Activated T-cell treated with anti-CD3 and anti-CD28 coated beads for 24 hours (primary cell): ENCODE data around the gene VGLL2.
"Not testable (repeated sequence)": the region's sequence is repeated elsewhere in the genome, so short reads cannot be mapped to it uniquely, and the experiment has no call there.

Source experiments
- DNase-seq: peaks from one replicate; pipeline ENCODE4 v3.0.0-alpha.2; 2020; ENCODE audit warnings: low read depth

The VGLL2 gene

GRCh38 chr6:117265410-117266256 is at the start of gene VGLL2:
Gene VGLL2, plus strand, starts transcription at chr6:117265558. Its CDS starts 206 bp downstream, at chr6:117265764.
- no peak for DNase-seq

GRCh38 chr6:117222861-117223260 is 42.5 kb upstream of the VGLL2 start:
- DNase-seq: no peak

- DNase-seq: no peak
Observed at GRCh38 chr6:117226778-117227177, 38.6 kb upstream of the VGLL2 start.

- no peak for DNase-seq
Observed at GRCh38 chr6:117227245-117227962, 38.0 kb upstream of the VGLL2 start.

GRCh38 chr6:117228202-117228601 is 37.2 kb upstream of the VGLL2 start:
- DNase-seq: no peak

- DNase-seq: no peak
Observed at GRCh38 chr6:117229870-117230269, 35.5 kb upstream of the VGLL2 start.

- DNase-seq: no peak
Observed at GRCh38 chr6:117231466-117231865, 33.9 kb upstream of the VGLL2 start.

GRCh38 chr6:117232196-117232595 is 33.2 kb upstream of the VGLL2 start:
- DNase-seq: no peak

- no peak for DNase-seq
Observed at GRCh38 chr6:117233145-117233544, 32.2 kb upstream of the VGLL2 start.

GRCh38 chr6:117237561-117237960 is 27.8 kb upstream of the VGLL2 start:
- DNase-seq: no peak

- not testable (repeated sequence) for DNase-seq
Observed at GRCh38 chr6:117244571-117244970, 20.8 kb upstream of the VGLL2 start.

- DNase-seq: not testable (repeated sequence)
Observed at GRCh38 chr6:117244979-117245378, 20.4 kb upstream of the VGLL2 start.

GRCh38 chr6:117253785-117254184 is 11.6 kb upstream of the VGLL2 start:
- DNase-seq: no peak

- no peak for DNase-seq
Observed at GRCh38 chr6:117262799-117263198, 2.6 kb upstream of the VGLL2 start.

- no peak for DNase-seq
Observed at GRCh38 chr6:117263353-117263927, 1.9 kb upstream of the VGLL2 start.

- DNase-seq: no peak
Observed at GRCh38 chr6:117264369-117264691, 1.0 kb upstream of the VGLL2 start.

GRCh38 chr6:117264692-117265409 is 507 bp upstream of the VGLL2 start:
- no peak for DNase-seq

GRCh38 chr6:117266257-117267053 is 1.1 kb downstream of the VGLL2 start:
- no peak for DNase-seq

GRCh38 chr6:117267054-117267347 is 1.6 kb downstream of the VGLL2 start:
- DNase-seq: no peak

- DNase-seq: no peak
Observed at GRCh38 chr6:117267766-117268534, 2.6 kb downstream of the VGLL2 start.

GRCh38 chr6:117268924-117269323 is 3.6 kb downstream of the VGLL2 start:
- no peak for DNase-seq
